Ishikawa (cell line): ENCODE data around the gene LRIF1.

Experiments
- EGR1 ChIP-seq: IDR thresholded peaks from 2 replicates; pipeline ENCODE4 v1.6.1; 2012
- NFIC ChIP-seq: IDR thresholded peaks from 2 replicates; pipeline ENCODE4 v1.6.1; 2012
- RAD21 ChIP-seq: IDR thresholded peaks from 2 replicates; pipeline ENCODE4 v1.6.1; 2012; ENCODE audit warnings: low read depth
- TCF12 ChIP-seq: IDR thresholded peaks from 2 replicates; pipeline ENCODE4 v1.6.1; 2012; ENCODE audit warnings: low read depth
- TEAD4 ChIP-seq: IDR thresholded peaks from 2 replicates; pipeline ENCODE4 v1.6.1; 2012
- YY1 ChIP-seq: IDR thresholded peaks from 2 replicates; pipeline ENCODE4 v1.6.1; 2012; ENCODE audit warnings: low read depth
- TF ChIP-seq, protein P1 (sequence below): IDR thresholded peaks from 2 replicates; pipeline ENCODE4 v1.6.1; 2012; ENCODE audit warnings: low read depth, mild to moderate bottlenecking

- TF ChIP-seq EGR1: no peak
- TF ChIP-seq TEAD4: no peak
- no peak for TF ChIP-seq YY1
- no peak for TF ChIP-seq RAD21
- TF ChIP-seq NFIC: no peak
- TF ChIP-seq TCF12: no peak
- TF ChIP-seq, protein P1, sequence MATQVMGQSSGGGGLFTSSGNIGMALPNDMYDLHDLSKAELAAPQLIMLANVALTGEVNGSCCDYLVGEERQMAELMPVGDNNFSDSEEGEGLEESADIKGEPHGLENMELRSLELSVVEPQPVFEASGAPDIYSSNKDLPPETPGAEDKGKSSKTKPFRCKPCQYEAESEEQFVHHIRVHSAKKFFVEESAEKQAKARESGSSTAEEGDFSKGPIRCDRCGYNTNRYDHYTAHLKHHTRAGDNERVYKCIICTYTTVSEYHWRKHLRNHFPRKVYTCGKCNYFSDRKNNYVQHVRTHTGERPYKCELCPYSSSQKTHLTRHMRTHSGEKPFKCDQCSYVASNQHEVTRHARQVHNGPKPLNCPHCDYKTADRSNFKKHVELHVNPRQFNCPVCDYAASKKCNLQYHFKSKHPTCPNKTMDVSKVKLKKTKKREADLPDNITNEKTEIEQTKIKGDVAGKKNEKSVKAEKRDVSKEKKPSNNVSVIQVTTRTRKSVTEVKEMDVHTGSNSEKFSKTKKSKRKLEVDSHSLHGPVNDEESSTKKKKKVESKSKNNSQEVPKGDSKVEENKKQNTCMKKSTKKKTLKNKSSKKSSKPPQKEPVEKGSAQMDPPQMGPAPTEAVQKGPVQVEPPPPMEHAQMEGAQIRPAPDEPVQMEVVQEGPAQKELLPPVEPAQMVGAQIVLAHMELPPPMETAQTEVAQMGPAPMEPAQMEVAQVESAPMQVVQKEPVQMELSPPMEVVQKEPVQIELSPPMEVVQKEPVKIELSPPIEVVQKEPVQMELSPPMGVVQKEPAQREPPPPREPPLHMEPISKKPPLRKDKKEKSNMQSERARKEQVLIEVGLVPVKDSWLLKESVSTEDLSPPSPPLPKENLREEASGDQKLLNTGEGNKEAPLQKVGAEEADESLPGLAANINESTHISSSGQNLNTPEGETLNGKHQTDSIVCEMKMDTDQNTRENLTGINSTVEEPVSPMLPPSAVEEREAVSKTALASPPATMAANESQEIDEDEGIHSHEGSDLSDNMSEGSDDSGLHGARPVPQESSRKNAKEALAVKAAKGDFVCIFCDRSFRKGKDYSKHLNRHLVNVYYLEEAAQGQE: no peak
Observed at GRCh38 chr1:111008031-111008430, 44.3 kb upstream of the LRIF1 start.
